Hippocampal formation (tissue), 2 donors: ENCODE data around the gene RILPL2.
"Not testable (repeated sequence)": the region's sequence is repeated elsewhere in the genome, so short reads cannot be mapped to it uniquely, and the experiment has no call there.

Source experiments
- DNase-seq, 2 donors: peaks; one replicate each; lab custom pipeline; 2025; lab: John Stamatoyannopoulos, UW

Gene RILPL2

GRCh38 chr12:123384318-123384993, 52.0 kb downstream of the RILPL2 start:
- no peak for DNase-seq

GRCh38 chr12:123382684-123383083, 53.8 kb downstream of the RILPL2 start:
- no peak for DNase-seq

- no peak for DNase-seq
Measured at GRCh38 chr12:123379391-123379790, 57.1 kb downstream of the RILPL2 start.

GRCh38 chr12:123372415-123372814, 64.1 kb downstream of the RILPL2 start:
- DNase-seq = not testable (repeated sequence)

GRCh38 chr12:123371667-123372368, 64.7 kb downstream of the RILPL2 start:
- DNase-seq = not testable (repeated sequence)

GRCh38 chr12:123369229-123369628, 67.3 kb downstream of the RILPL2 start:
- no peak for DNase-seq

- not testable (repeated sequence) for DNase-seq
Measured at GRCh38 chr12:123368431-123368830, 68.1 kb downstream of the RILPL2 start.

- DNase-seq = no peak
Measured at GRCh38 chr12:123367511-123367910, 69.0 kb downstream of the RILPL2 start.
